Activated naive CD8-positive, alpha-beta T cell treated with anti-CD3 and anti-CD28 coated beads, Interleukin-2, amount 50 U/mL, for 24 hours (primary cell): ENCODE data around the gene STIP1.
"Not testable (repeated sequence)": the region's sequence is repeated elsewhere in the genome, so short reads cannot be mapped to it uniquely, and the experiment has no call there.

Experiments used
- ATAC-seq: fragments of 150-1000 bp; cut with Tn5 transposase; one replicate; pipeline ENCODE4 v1.10.0; 2021
- DNase-seq: peaks from one replicate; pipeline ENCODE4 v3.0.0; 2021
- H3K27ac Mint-ChIP-seq: one replicate; pipeline ENCODE4 v1.8.0; 2021; ENCODE audit warnings: mild to moderate bottlenecking, mixed read lengths
- H3K27me3 Mint-ChIP-seq: one replicate; pipeline ENCODE4 v1.8.0; 2021; ENCODE audit warnings: mixed read lengths
- H3K36me3 Mint-ChIP-seq: one replicate; pipeline ENCODE4 v1.8.0; 2021; ENCODE audit warnings: low read depth, mixed read lengths
- H3K4me1 Mint-ChIP-seq: one replicate; pipeline ENCODE4 v1.8.0; 2021; ENCODE audit warnings: mixed read lengths
- H3K4me3 Mint-ChIP-seq: one replicate; pipeline ENCODE4 v1.8.0; 2021; ENCODE audit warnings: mild to moderate bottlenecking, moderate library complexity, mixed read lengths
- H3K9me3 Mint-ChIP-seq: one replicate; pipeline ENCODE4 v1.8.0; 2021; ENCODE audit warnings: mixed read lengths

STIP1 gene

DNA sequence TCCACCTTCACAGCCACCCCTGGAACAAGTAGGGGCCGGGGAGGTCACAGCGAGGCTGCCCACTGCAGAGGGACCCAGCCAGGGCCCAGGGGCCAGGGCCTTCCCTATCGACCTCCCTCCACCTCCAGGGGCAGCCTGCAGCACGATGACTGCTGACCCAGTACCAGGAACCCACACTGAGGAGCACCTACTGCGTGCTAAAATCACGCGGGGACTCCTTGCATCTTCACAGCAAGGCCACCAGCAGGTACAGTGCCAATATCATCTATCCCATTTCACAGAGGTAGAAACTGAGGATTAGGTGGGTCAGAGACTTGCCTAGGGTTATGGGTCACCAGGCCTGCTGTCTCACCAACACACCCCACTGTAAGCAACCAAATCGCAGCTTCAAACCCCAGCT lies 34.6 kb upstream of the STIP1 start:
- Mint-ChIP-seq H3K27ac (no peak overlapping the region), H3K9me3 (no peaks in the 10 kb centered on the region), H3K36me3 (no peaks in the 10 kb centered on the region), H3K4me1 (peaks cover 5% of the 10 kb centered on the region), H3K4me3 (no peak overlapping the region), H3K27me3 (no peaks in the 10 kb centered on the region)
- ATAC-seq (no peak), DNase-seq (no peak)

DNA sequence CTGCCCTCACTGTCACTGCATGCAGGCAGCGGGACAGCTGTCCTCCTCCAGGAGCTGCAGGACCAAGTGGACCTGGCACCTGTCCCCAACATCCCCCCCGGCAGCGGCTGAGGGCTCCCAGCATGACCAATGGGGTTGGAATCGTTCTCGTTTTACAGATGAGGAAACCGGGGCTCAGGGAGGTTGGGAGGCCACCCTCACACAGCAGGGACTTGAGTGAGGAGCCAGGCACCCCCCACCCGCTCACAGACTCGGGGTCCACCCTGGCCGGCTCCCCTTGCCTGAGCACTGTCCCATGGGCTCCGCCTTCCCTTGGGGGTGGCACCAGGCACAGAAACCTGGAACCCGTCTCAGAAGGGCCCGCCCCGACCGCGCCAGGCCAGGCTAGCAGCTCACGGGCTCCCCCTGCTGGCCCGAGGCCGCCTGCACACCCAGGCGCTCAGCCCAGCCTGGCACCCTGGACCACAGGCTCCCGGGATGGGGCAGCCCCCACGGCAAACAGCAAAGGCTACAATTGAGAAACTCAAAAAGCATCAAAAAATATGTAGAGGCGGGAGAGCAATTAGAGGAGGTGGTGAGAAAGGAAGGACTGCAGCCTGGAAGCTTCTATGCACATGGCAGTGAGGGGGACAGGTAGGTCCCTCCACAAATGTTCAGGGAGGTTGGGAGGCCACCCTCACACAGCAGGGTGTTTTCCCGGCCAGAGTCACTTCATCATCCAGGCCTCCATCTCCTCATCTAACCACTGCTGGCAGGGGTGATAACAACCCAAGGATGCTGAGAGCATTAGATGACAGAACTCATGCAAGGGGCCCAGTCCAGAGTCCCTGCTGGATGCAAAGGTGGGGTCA lies 32.9 kb upstream of the STIP1 start:
- H3K4me3 Mint-ChIP-seq = no peak overlapping the region

DNA sequence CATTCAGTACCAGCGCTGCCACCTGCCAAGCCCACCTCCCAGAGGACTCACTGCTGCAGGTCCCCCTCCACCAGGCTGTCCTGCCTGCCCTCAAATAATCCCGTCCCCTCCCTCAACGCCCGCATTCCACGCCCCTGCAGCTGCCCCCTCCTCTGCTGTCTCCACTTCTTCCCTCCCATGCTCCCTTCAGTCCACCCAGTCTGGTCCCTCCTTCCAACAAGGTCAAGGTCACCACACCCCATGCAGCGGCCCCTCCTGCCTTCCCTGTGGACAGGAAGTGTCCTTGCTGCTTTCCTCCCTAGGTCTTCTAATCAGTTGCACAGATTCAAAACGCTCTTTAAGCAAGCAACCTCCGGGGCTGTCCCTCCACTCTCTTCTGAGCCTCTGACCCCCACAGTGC lies 32.2 kb upstream of the STIP1 start:
- Mint-ChIP-seq H3K27me3 (no peaks in the 10 kb centered on the region), H3K27ac (no peak overlapping the region), H3K9me3 (no peaks in the 10 kb centered on the region), H3K36me3 (no peaks in the 10 kb centered on the region), H3K4me1 (peaks cover 5% of the 10 kb centered on the region), H3K4me3 (no peak overlapping the region)
- no peak for DNase-seq
- ATAC-seq = no peak

More for the DNA sequence above, 32.9 kb upstream of the STIP1 start:
- ATAC-seq = peak; percentile 91
- peak; percentile 81 for DNase-seq
- Mint-ChIP-seq H3K27ac (no peak overlapping the region), H3K4me1 (peaks cover 5% of the 10 kb centered on the region), H3K9me3 (no peaks in the 10 kb centered on the region), H3K36me3 (no peaks in the 10 kb centered on the region), H3K27me3 (no peaks in the 10 kb centered on the region)

DNA sequence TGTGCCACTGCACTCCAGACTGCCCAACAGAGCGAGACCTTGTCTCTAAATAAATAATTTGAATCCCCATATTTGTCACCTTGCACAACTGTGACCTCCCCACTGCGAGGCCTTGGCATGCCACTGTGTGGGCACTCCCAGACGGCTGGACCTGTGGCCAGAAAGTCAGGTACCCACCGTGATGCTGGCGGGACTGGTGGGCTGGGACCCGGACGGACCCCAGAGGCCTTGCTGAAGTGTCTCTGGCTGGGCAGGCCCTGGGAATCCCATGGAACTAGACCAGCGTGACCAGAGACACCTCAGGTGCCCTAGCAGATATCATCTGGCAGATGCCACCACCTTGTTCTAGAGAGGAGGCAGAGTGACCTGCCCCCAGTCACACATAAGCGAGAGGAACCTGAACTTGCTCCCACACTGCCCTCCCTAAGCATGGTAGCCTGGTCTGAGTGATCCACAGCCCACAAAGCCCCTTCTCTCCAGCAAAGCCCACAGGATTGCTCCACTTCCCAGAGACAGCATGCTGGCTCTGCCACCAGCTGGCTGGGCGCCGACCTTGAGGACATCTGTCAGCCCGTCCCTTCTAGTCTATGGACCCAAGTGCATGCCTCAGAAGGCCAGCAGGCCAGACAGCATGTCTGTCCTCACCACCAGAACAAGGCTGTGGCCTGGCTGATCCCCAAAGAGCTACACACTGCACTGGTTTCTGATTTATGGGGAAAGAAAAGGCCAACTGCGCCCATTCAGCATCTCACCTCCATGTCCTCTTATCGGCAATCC lies 29.5 kb upstream of the STIP1 start:
- Mint-ChIP-seq H3K36me3 (no peaks in the 10 kb centered on the region), H3K9me3 (no peaks in the 10 kb centered on the region), H3K27ac (no peak overlapping the region), H3K4me3 (no peak overlapping the region), H3K27me3 (no peaks in the 10 kb centered on the region), H3K4me1 (peaks cover 5% of the 10 kb centered on the region)
- no peak for DNase-seq
- no peak for ATAC-seq

- no peak for DNase-seq
- Mint-ChIP-seq H3K9me3 (no peaks in the 10 kb centered on the region), H3K36me3 (no peaks in the 10 kb centered on the region), H3K4me1 (peaks cover 5% of the 10 kb centered on the region), H3K27me3 (no peaks in the 10 kb centered on the region), H3K27ac (no peak overlapping the region), H3K4me3 (no peak overlapping the region)
- ATAC-seq = no peak
Measured at GRCh38 chr11:64157631-64158394, 28.2 kb upstream of the STIP1 start.

GRCh38 chr11:64161037-64161436 lies 24.9 kb upstream of the STIP1 start:
- Mint-ChIP-seq H3K27me3 (no peaks in the 10 kb centered on the region), H3K9me3 (no peaks in the 10 kb centered on the region), H3K4me1 (peaks cover 8% of the 10 kb centered on the region), H3K4me3 (no peak overlapping the region), H3K36me3 (no peaks in the 10 kb centered on the region), H3K27ac (no peak overlapping the region)
- DNase-seq (no peak), ATAC-seq (no peak)

- not testable (repeated sequence) for H3K27ac Mint-ChIP-seq, ATAC-seq, H3K27me3 Mint-ChIP-seq, DNase-seq, H3K9me3 Mint-ChIP-seq, H3K36me3 Mint-ChIP-seq, H3K4me3 Mint-ChIP-seq
- H3K4me1 Mint-ChIP-seq = peaks cover 14% of the 10 kb centered on the region
Measured at GRCh38 chr11:64162769-64163168, 23.2 kb upstream of the STIP1 start.

DNA sequence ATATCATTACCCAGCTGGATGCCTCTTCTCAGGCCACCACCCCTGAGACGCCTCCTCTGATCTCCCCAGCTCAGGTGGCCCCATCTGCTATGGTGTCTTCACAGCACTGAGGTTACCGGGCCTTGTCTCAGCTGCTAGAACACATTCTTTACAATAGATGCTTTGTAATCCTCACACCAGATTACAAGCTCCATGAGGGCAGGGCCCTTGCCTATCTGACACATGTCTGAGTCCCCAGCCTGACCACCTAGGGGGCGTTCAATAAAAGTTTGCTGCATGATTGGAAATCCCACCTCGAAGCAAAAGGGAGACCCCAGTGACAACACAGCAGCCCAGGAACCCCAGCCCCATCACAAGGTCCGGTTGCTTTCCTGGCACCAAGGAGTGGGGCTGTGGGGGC lies 22.0 kb upstream of the STIP1 start:
- Mint-ChIP-seq H3K4me1 (peaks cover 18% of the 10 kb centered on the region), H3K27ac (no peak overlapping the region), H3K36me3 (peaks cover 1% of the 10 kb centered on the region), H3K4me3 (peak overlapping the region; percentile 32), H3K27me3 (no peaks in the 10 kb centered on the region), H3K9me3 (no peaks in the 10 kb centered on the region)
- no peak for DNase-seq
- ATAC-seq = no peak

DNA sequence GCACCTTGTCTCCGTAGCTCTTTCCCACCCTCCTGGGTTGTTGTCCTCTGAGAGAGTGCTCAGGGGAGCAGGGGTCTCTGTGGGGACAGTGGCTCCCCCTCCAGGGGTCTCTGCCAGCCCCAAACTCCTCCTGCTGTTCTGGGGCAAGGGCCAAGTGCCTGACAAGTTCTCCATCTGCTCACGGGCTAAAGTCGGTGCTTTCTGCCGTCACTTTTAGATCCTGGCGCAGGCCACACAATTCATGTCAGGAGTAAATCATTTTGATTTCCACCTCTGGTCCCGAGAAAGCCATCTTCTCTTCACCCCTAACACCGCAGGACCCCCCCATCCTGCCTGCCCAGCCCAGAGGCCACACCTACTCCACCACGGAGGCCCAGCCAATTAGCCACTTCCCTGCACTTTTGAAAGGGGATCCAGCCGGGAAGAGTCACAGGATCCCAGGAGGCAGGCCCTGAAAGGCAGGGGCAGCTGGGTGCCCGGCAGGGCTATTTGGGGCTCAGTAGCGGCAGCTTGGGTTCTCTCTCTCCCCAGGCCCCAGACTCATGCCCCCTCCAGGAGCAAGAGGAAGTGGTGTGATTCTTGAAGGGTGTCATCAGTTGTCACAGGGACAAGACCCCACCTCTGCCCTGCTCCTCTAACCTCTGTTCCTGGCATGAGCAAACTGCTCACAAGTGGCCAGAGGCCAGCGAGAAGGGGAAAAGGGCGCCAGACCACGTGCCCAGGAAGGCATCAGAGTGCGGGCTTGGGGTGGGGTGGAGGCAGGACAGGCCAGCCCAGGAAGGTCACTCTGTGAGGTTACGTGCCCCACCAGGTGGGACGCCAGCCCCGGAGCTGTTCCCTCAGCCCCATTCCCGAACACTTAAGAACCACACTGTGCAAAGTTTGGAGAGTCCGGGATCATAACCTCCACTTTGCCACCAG lies 21.3 kb upstream of the STIP1 start:
- no peaks in the 10 kb centered on the region for H3K9me3 Mint-ChIP-seq
- DNase-seq (no peak), ATAC-seq (no peak)
- no peaks in the 10 kb centered on the region for H3K27me3 Mint-ChIP-seq
- H3K4me1 Mint-ChIP-seq = peaks cover 18% of the 10 kb centered on the region
- peaks cover 1% of the 10 kb centered on the region for H3K36me3 Mint-ChIP-seq
- H3K4me3 Mint-ChIP-seq = peak overlapping the region; percentile 95
- H3K27ac Mint-ChIP-seq = peak overlapping the region; percentile 83

GRCh38 chr11:64165481-64165841 lies 20.5 kb upstream of the STIP1 start:
- Mint-ChIP-seq H3K4me1 (peaks cover 18% of the 10 kb centered on the region), H3K4me3 (peak overlapping the region; percentile 95), H3K36me3 (peaks cover 1% of the 10 kb centered on the region), H3K9me3 (no peaks in the 10 kb centered on the region), H3K27ac (no peak overlapping the region), H3K27me3 (no peaks in the 10 kb centered on the region)
- peak; percentile 34 for DNase-seq
- peak; percentile 4 for ATAC-seq

- Mint-ChIP-seq H3K36me3 (peaks cover 1% of the 10 kb centered on the region), H3K4me3 (peak within 1 kb of the TSS; percentile 95), H3K9me3 (no peaks in the 10 kb centered on the region), H3K27me3 (no peaks in the 10 kb centered on the region), H3K27ac (peak within 1 kb of the TSS; percentile 94), H3K4me1 (peaks cover 18% of the 10 kb centered on the region)
- ATAC-seq = peak; percentile 97
- peak; percentile 88 for DNase-seq
Measured at GRCh38 chr11:64165842-64166635, 19.9 kb upstream of the STIP1 start, which contains the start of gene MACROD1. Gene MACROD1, minus strand, starts transcription at chr11:64166113. Its CDS starts 119 bp downstream, at chr11:64165994.

- peaks cover 11% of the 10 kb centered on the region for H3K4me1 Mint-ChIP-seq
- H3K27me3 Mint-ChIP-seq = no peaks in the 10 kb centered on the region
- peaks cover 5% of the 10 kb centered on the region for H3K36me3 Mint-ChIP-seq
- DNase-seq = no peak
- no peak overlapping the region for H3K27ac Mint-ChIP-seq
- no peaks in the 10 kb centered on the region for H3K9me3 Mint-ChIP-seq
- no peak for ATAC-seq
- H3K4me3 Mint-ChIP-seq = no peak overlapping the region
Measured at GRCh38 chr11:64170419-64170818, 15.6 kb upstream of the STIP1 start.
